Measurements from ENCODE around the gene LRRC42. TPM values are rescaled to one million over a fixed set of nuclear protein-coding genes. Genes with fewer than 3 reads are reported as not detected.

The LRRC42 gene
- total and polyA plus RNA-seq, 9 of the 15 experiments (the other 6 are each of a cell fraction or from before 2014, with no cell fraction given) = 17.3 to 51.9 (median 35.5) TPM

- TF ChIP-seq ZBED1 (IDR thresholded peaks at IDR 0.05) = no peak
- no peak for TF ChIP-seq RUNX1 (IDR thresholded peaks at IDR 0.05; ENCODE audit: low read depth)
- no peak for TF ChIP-seq ZNF408 (CRISPR knock-in tag; IDR thresholded peaks at IDR 0.05; ENCODE audit: low read depth)
- TF ChIP-seq NCOA2 (IDR thresholded peaks at IDR 0.05; ENCODE audit: partially characterized antibody in 2 of 2) = no peak
- no peak for TF ChIP-seq ZNF282 (CRISPR knock-in tag; IDR thresholded peaks at IDR 0.05)
- TF ChIP-seq MCM7 (IDR thresholded peaks at IDR 0.05) = no peak
- TF ChIP-seq HDAC1 (IDR thresholded peaks at IDR 0.05) = no peak
Observed at GRCh38 chr1:53967409-53968124, 21.4 kb downstream of the LRRC42 start (continued).

DNA sequence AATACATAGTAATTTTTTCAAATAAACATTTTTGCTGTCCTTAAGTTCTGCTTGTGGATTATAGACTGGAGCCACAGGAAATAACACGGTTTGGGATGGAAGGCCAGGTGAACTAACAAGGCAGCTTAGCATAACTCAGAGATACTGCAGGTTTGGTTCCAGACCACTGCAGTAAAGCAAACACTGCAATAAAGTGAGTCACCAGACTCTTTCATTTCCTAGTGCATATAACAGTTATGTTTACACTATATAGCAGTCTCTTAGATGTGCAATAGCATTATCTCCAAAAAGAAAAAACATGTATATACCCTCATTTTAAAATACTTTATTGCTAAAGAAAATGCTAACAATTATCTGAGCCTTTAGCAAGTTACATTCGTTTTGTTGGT, 22.0 kb downstream of the LRRC42 start:
- WGBS (ENCODE audit: insufficient coverage, low coverage, missing lambda C conversion rate) = 31% methylated on average over 2 of the region's 2 CpGs
- no peaks in the 10 kb centered on the region for H3K9me3 ChIP-seq (replicated peaks; ENCODE audit: control insufficient read depth, insufficient read depth, low read depth, low read length)
- no peak for FAIRE-seq
- no peaks in the 10 kb centered on the region for H3K79me2 ChIP-seq (ENCODE audit: control insufficient read depth, insufficient read depth, low read length)
- BruUV-seq (replicated peaks) = no TSS peak
- CTCF ChIA-PET (ENCODE audit: low intra/inter-chr PET ratio) = no interaction called here
- H3K27me3 ChIP-seq (ENCODE audit: control insufficient read depth in 2 of 2, insufficient read depth in 2 of 2, low read length in 2 of 2) = no peaks in the 10 kb centered on the region
- H3K4me3 ChIP-seq = no peak overlapping the region
- peaks cover 0 to 2% of the 10 kb centered on the region in 2 experiments; a peak in 3 of 5 replicates for H3K4me1 ChIP-seq (replicated peaks in 1 of 2; ENCODE audit: control insufficient read depth in 2 of 2, insufficient read depth in 2 of 2, low read length in 2 of 2)
- no peak overlapping the region for H3K4me2 ChIP-seq (ENCODE audit: insufficient read depth, low read length)
- no peak for DNase-seq (ENCODE audit: extremely low read depth in 1 of 4, low spot score in 3 of 4)
- peaks cover 61% of the 10 kb centered on the region for H3K36me3 ChIP-seq (ENCODE audit: control insufficient read depth, insufficient read depth, low read length)
- ATAC-seq = no peak
- H2AFZ ChIP-seq (ENCODE audit: low read depth, low read length) = no peak overlapping the region
- in situ Hi-C loops (cut with MboI) (no loop called here), intact Hi-C loops (cut with micrococcal nuclease) (no loop called here)
- H3K9ac ChIP-seq (ENCODE audit: insufficient read depth in 1 of 2, low read depth in 2 of 2, low read length in 2 of 2) = no peak overlapping the region
- H3K27ac ChIP-seq (ENCODE audit: extremely low read depth, low read depth, low read length) = no peak overlapping the region
- POLR2A ChIA-PET = no interaction called here
- no peaks in the 10 kb centered on the region for H3K9me1 ChIP-seq (ENCODE audit: control insufficient read depth, insufficient read depth, low read length)
- TF ChIP-seq ZSCAN32 (CRISPR knock-in tag; IDR thresholded peaks at IDR 0.05) = no peak
- no peak for TF ChIP-seq SREBF1 (IDR thresholded peaks at IDR 0.05; ENCODE audit: borderline replicate concordance, low read depth, low read length)
- TF ChIP-seq SP1 (CRISPR knock-in tag; IDR thresholded peaks at IDR 0.05) = no peak
- no peak for TF ChIP-seq BCL6 (CRISPR knock-in tag; IDR thresholded peaks at IDR 0.05)
- no peaks in the 10 kb centered on the region; the same call in 1 of the 2 replicates for H4K20me1 ChIP-seq (replicated peaks; ENCODE audit: control insufficient read depth, insufficient read depth, low read length)

Data from K562 (cell line).